HG03135 (cell line): Measurements from ENCODE around the gene CARD8.
"Not testable (repeated sequence)": the region's sequence is repeated elsewhere in the genome, so short reads cannot be mapped to it uniquely, and the experiment has no call there.

ENCODE experiments used
- ATAC-seq: cut with Tn5 transposase; IDR thresholded peaks from one replicate; pipeline ENCODE4 v1.9.1; 2021; ENCODE audit warnings: mild to moderate bottlenecking, moderate library complexity; ENCODE audit not compliant: unreplicated experiment

CARD8 gene

GRCh38 chr19:48265326-48265725 is 9.6 kb upstream of the CARD8 start:
- not testable (repeated sequence) for ATAC-seq

- not testable (repeated sequence) for ATAC-seq
Measured at GRCh38 chr19:48260359-48260714, 4.6 kb upstream of the CARD8 start.

- not testable (repeated sequence) for ATAC-seq
Measured at GRCh38 chr19:48258992-48259391, 3.3 kb upstream of the CARD8 start.

GRCh38 chr19:48258350-48258749 is 2.6 kb upstream of the CARD8 start:
- no peak for ATAC-seq

- ATAC-seq, result no peak
Measured at GRCh38 chr19:48254529-48254970, 1.2 kb downstream of the CARD8 start.

- ATAC-seq, result no peak
Measured at GRCh38 chr19:48253999-48254398, 1.7 kb downstream of the CARD8 start.

GRCh38 chr19:48252609-48253008 is 3.1 kb downstream of the CARD8 start:
- no peak for ATAC-seq

GRCh38 chr19:48250290-48251025 is 5.3 kb downstream of the CARD8 start:
- ATAC-seq, result no peak

GRCh38 chr19:48249502-48250014 is 6.2 kb downstream of the CARD8 start:
- ATAC-seq, result peak; percentile 69

- ATAC-seq, result no peak
Measured at GRCh38 chr19:48248081-48248833, 7.5 kb downstream of the CARD8 start.

GRCh38 chr19:48247212-48247611 is 8.5 kb downstream of the CARD8 start:
- ATAC-seq, result no peak

GRCh38 chr19:48246101-48246500 is 9.6 kb downstream of the CARD8 start:
- no peak for ATAC-seq

- ATAC-seq, result no peak
Measured at GRCh38 chr19:48244281-48244680, 11.4 kb downstream of the CARD8 start.

GRCh38 chr19:48241771-48242170 is 13.9 kb downstream of the CARD8 start:
- not testable (repeated sequence) for ATAC-seq

GRCh38 chr19:48239582-48240141 is 16.1 kb downstream of the CARD8 start:
- no peak for ATAC-seq

- ATAC-seq, result no peak
Measured at GRCh38 chr19:48239120-48239519, 16.6 kb downstream of the CARD8 start.

- ATAC-seq, result no peak
Measured at GRCh38 chr19:48237057-48237456, 18.7 kb downstream of the CARD8 start.

- no peak for ATAC-seq
Measured at GRCh38 chr19:48230555-48231129, 25.1 kb downstream of the CARD8 start.

GRCh38 chr19:48221628-48222027 is 34.1 kb downstream of the CARD8 start:
- no peak for ATAC-seq

- not testable (repeated sequence) for ATAC-seq
Measured at GRCh38 chr19:48220784-48221183, 34.9 kb downstream of the CARD8 start.

- ATAC-seq, result no peak
Measured at GRCh38 chr19:48218997-48219396, 36.7 kb downstream of the CARD8 start.
